ENCODE results near the gene CERS2.

Gene CERS2

GRCh38 chr1:150974580-150975478 is at the start of gene CERS2:
TSS of gene CERS2 (minus strand) at chr1:150974835. CDS start at chr1:150969090, 5,745 bp downstream.
- DNase-seq (ENCODE audit: low spot score), result peak; percentile 93

GRCh38 chr1:151013518-151013917 is 38.9 kb upstream of the CERS2 start:
- DNase-seq (ENCODE audit: low spot score), result no peak

- DNase-seq (ENCODE audit: low spot score), result no peak
These were observed 38.2 kb upstream of the CERS2 start for GRCh38 chr1:151012684-151013471.

- DNase-seq (ENCODE audit: low spot score), result no peak
These were observed 36.7 kb upstream of the CERS2 start for GRCh38 chr1:151011154-151011850.

GRCh38 chr1:151010346-151010726 is 35.7 kb upstream of the CERS2 start:
- DNase-seq (ENCODE audit: low spot score), result no peak

- DNase-seq (ENCODE audit: low spot score), result no peak
These were observed 35.2 kb upstream of the CERS2 start for GRCh38 chr1:151009674-151010345.

GRCh38 chr1:151009206-151009587 is 34.6 kb upstream of the CERS2 start:
- DNase-seq (ENCODE audit: low spot score), result peak; percentile 47

- DNase-seq (ENCODE audit: low spot score), result peak; percentile 98
These were observed 33.9 kb upstream of the CERS2 start, which contains the start of gene PRUNE1 for GRCh38 chr1:151008244-151009205. TSS of gene PRUNE1 (plus strand) at chr1:151008449. CDS start at chr1:151008633, 184 bp downstream.

- DNase-seq (ENCODE audit: low spot score), result no peak
These were observed 33.2 kb upstream of the CERS2 start for GRCh38 chr1:151007853-151008243.

- DNase-seq (ENCODE audit: low spot score), result peak; percentile 84
These were observed 31.9 kb upstream of the CERS2 start, which contains the start of gene MINDY1 for GRCh38 chr1:151006327-151007052. TSS of gene MINDY1 (minus strand) at chr1:151006902. CDS start at chr1:151002617, 4,285 bp downstream.

GRCh38 chr1:151005729-151006319 is 31.2 kb upstream of the CERS2 start:
- DNase-seq (ENCODE audit: low spot score), result no peak

- no peak for DNase-seq (ENCODE audit: low spot score)
These were observed 28.5 kb upstream of the CERS2 start for GRCh38 chr1:151003180-151003579.

GRCh38 chr1:151002611-151003010 is 28.0 kb upstream of the CERS2 start:
- DNase-seq (ENCODE audit: low spot score), result no peak

- no peak for DNase-seq (ENCODE audit: low spot score)
These were observed 27.4 kb upstream of the CERS2 start for GRCh38 chr1:151002051-151002450.

- no peak for DNase-seq (ENCODE audit: low spot score)
These were observed 27.0 kb upstream of the CERS2 start for GRCh38 chr1:151001602-151002001.

GRCh38 chr1:151000408-151000807 is 25.8 kb upstream of the CERS2 start:
- no peak for DNase-seq (ENCODE audit: low spot score)

GRCh38 chr1:150999926-151000325 is 25.3 kb upstream of the CERS2 start:
- no peak for DNase-seq (ENCODE audit: low spot score)

GRCh38 chr1:150999051-150999674 is 24.5 kb upstream of the CERS2 start:
- no peak for DNase-seq (ENCODE audit: low spot score)

- no peak for DNase-seq (ENCODE audit: low spot score)
These were observed 23.3 kb upstream of the CERS2 start for GRCh38 chr1:150997949-150998348.
